ACHN (cell line): Measurements from ENCODE around the gene GPATCH4.
A peak's percentile ranks its signal among the peaks of the same experiment; 100 is the strongest.

Experiments
- DNase-seq: peaks from one replicate; pipeline ENCODE4 v3.0.0-alpha.2; 2015
- in situ Hi-C: cut with HindIII; loops from 2 replicates; pipeline ENCODE4 v1.10.0; 2017; ENCODE audit warnings: low sequenced_read_pairs, low pct_ligation_motif_present, low pct_unique_long_range_greater_than_20kb

GPATCH4 gene

GRCh38 chr1:156586323-156586722 is 15.0 kb downstream of the GPATCH4 start:
- in situ Hi-C loops = no loop called here
- no peak for DNase-seq

- in situ Hi-C loops = no loop called here
- no peak for DNase-seq
Measured at GRCh38 chr1:156584813-156585212, 16.5 kb downstream of the GPATCH4 start.

DNA sequence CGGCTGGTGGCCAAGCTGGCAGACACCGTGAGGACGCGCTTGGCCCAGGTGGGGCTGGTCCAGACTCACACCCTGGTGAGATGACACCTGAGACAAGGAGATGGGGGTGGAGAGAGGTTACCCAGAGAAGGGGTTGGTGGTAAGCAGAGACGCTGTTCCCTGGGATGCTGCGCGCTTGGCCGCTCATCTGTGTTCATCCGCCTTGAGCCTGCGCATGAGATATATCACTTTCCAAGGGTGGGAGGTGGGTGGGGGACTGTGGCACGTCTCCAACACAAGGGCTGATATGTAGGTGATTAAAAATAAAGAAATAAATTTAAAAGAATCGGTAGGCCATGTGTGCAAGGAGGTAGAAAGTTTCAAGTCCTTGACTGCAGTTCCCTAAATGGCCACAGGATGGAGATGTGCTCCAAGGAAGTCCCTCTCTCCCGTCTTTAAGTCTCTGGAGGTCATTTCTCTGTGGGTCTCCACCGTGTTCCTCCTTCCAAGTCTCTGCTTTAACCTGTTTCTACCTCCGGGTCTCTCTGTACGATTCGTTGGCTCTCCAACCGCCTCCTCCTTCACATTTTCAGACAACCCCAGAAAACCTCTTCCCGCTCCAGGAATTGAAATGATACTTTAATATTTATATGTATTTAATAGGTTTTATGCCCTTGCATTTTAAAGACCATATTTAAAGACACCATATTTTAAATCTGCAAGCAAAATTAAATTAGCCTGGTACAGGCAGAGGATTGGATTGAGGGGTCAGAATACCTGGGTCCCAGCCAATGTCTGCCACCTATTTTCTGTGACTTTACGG is 17.3 kb downstream of the GPATCH4 start:
- in situ Hi-C loops = no loop called here
- DNase-seq = peak; percentile 86

GRCh38 chr1:156582388-156583017 is 18.8 kb downstream of the GPATCH4 start:
- in situ Hi-C loops = no loop called here

GRCh38 chr1:156581661-156582387 is 19.5 kb downstream of the GPATCH4 start:
- in situ Hi-C loops = no loop called here

More at GRCh38 chr1:156582388-156583017, 18.8 kb downstream of the GPATCH4 start:
- no peak for DNase-seq

GRCh38 chr1:156579472-156579871 is 21.8 kb downstream of the GPATCH4 start, which contains the start of gene TTC24:
Gene TTC24 (plus strand): TSS chr1:156579723. CDS start chr1:156581365, 1,642 bp downstream.
- in situ Hi-C loops = no loop called here
- DNase-seq = no peak

More at GRCh38 chr1:156581661-156582387, 19.5 kb downstream of the GPATCH4 start:
- no peak for DNase-seq

GRCh38 chr1:156578055-156578454 is 23.2 kb downstream of the GPATCH4 start:
- no peak for DNase-seq
- in situ Hi-C loops = no loop called here

DNA sequence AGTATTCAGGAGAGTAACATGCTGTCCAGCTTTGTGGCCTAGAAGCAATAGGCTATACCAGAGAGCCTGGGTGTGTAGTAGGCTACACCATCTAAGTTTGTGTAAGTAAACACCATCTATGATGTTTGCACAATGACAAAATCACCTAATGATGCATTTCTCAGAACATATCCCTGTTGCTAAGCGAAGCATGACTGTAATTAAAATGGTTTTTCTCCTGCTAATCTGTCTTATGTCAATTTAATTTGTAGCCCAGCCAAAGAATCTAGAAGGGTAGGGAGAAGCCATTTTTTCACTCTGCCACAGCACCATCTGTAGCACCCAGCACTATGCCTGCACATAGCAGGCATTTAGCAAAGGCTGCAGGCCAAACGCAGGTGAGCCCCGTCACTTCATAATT is 23.7 kb downstream of the GPATCH4 start:
- no peak for DNase-seq
- in situ Hi-C loops = no loop called here

DNA sequence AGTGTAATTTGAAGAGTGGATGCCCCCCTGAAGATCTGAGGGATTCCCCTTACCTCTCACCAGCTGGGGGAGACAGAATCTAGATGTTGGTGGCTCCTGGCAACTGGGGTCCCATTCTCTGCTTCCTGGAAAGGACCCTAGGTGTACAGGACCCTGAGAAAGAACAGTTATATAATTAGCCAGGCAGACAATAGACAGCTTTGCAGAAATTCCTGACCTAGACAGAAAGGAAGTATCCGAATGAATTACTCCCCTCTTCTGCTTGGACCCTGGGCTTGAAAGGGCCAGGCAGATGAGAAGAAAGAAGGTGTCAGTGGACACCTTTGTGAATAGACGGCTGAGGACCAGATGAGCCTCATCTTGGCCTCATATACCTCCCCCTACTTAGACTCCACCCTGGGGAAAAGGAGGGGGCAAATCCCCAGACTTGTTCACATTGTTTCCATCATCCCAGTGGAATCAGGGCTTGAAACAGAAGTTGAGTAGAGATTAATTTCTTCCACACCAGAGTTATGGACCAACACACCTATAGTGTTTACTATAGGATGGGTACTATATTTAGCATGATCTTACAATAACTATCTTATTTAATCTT is 27.1 kb downstream of the GPATCH4 start:
- in situ Hi-C loops = no loop called here

GRCh38 chr1:156572663-156573018 is 28.6 kb downstream of the GPATCH4 start:
- DNase-seq = no peak
- in situ Hi-C loops = no loop called here

More for the DNA sequence above, 27.1 kb downstream of the GPATCH4 start:
- DNase-seq = no peak

- in situ Hi-C loops = no loop called here
- peak; percentile 91 for DNase-seq
Measured at GRCh38 chr1:156571919-156572662, 29.2 kb downstream of the GPATCH4 start, which contains the start of gene IQGAP3. Gene IQGAP3 (minus strand): TSS chr1:156572565. CDS start chr1:156572529, 36 bp downstream.

- peak; percentile 76 for DNase-seq
- in situ Hi-C loops = no loop called here
Measured at GRCh38 chr1:156571261-156571852, 29.9 kb downstream of the GPATCH4 start.

GRCh38 chr1:156566436-156566835 is 34.8 kb downstream of the GPATCH4 start:
- in situ Hi-C loops = no loop called here
- DNase-seq = no peak

GRCh38 chr1:156565519-156565918 is 35.8 kb downstream of the GPATCH4 start:
- no peak for DNase-seq
- in situ Hi-C loops = no loop called here

DNA sequence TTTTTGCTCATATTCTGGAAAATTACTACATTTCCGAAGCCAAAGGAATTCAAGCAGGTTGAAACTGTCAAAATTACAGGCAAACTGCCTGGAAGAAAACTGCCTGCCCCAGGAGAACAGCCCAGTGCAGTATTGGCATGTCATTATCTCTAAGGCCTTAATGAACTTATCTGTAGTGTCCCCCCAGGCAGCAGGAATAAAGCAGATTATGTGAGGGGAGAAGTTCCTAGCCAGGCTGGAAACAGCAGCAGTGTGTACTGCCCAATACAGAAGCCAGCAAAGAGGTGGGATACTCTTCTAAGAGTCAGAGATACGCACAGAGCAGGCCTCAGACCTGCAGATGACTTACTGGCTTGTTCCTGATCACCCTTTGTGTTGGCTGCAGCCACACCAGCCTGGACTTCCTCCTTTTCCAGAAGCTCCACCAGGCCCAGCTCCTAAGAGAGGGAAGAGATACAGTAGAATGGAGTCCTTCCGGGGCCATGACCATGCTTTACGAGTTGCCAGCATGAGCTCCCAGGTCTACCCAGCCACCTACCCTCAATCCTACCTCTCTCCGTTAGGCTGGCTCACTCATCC is 40.6 kb downstream of the GPATCH4 start:
- in situ Hi-C loops = no loop called here
- DNase-seq = no peak

DNA sequence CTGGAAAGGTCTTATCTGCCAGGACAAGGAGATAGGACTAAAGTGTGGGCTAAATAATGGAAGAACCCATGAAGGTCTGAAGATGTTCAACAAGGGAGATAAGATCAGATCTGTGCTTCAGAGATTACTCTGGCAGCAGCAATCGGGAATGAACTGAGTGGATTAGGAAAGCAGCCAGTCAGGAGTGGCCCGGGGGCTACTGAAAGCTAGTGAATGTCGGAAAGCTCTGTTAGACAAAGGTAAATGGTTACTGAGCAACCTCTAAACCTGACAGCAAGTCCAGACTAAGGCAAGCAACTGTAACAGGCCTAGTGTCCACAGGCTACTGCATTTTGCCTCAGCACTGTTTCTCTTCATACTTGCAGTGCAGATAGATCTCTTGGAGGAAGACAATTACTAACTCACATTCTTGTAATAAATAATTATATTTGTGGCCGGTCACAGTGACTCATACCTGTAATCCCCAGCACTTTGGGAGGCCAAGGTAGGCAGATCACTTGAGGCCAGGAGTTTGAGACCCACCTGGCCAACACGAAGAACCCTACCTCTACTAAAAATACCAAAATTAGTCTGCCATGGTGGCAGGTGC is 41.4 kb downstream of the GPATCH4 start:
- DNase-seq = no peak
- in situ Hi-C loops = no loop called here

DNA sequence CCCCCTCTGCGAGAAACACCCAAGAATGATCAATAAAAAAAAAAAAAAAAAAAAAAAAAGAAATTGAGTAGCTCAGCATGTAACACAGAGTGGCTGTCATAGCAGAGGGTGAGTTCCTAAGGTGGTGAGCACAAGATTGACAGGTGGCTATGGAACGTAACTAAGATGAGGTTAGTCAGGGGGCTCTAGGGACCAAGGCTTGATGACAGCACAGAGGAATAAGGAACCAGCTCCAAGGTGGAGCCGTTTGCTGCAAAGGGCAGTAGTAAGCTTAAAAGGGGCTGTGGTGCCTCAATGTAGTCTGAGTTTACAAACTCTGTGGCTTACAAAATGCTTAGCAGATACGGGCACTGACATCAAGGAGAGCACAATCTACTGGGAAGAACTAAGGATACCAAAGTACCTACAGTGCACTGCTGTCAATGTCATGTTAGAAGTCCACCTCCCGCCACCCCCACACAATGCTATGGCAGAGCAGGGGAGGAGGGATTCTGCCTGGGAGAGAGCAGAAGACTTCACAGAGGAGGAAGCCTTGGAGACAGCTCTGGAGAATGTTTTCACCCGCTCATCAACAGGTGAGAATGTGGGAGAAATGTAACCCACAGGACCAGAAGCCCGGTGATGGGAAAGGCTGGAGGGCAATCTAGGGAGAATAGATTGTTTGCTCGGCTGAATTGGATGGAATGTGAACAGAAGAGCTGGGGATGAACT is 42.0 kb downstream of the GPATCH4 start:
- in situ Hi-C loops = no loop called here
- no peak for DNase-seq
